Measurements from ENCODE around the gene MRPL10.

MRPL10 gene

GRCh38 chr17:47840742-47841487, 9.6 kb upstream of the MRPL10 start, which contains the start of gene SCRN2:
Gene SCRN2 (minus strand): TSS chr17:47841273. CDS start chr17:47840843, 430 bp downstream.
- in situ Hi-C loops (cut with HindIII; ENCODE audit: low sequenced_read_pairs) = no loop called here

GRCh38 chr17:47840001-47840741, 8.8 kb upstream of the MRPL10 start:
- in situ Hi-C loops (cut with HindIII; ENCODE audit: low sequenced_read_pairs) = no loop called here

- in situ Hi-C loops (cut with HindIII; ENCODE audit: low sequenced_read_pairs) = no loop called here
Measured at GRCh38 chr17:47839071-47839470, 7.7 kb upstream of the MRPL10 start.

GRCh38 chr17:47838636-47839035, 7.3 kb upstream of the MRPL10 start:
- in situ Hi-C loops (cut with HindIII; ENCODE audit: low sequenced_read_pairs) = no loop called here

GRCh38 chr17:47837401-47838039, 6.2 kb upstream of the MRPL10 start:
- in situ Hi-C loops (cut with HindIII; ENCODE audit: low sequenced_read_pairs) = no loop called here

- in situ Hi-C loops (cut with HindIII; ENCODE audit: low sequenced_read_pairs) = no loop called here
Measured at GRCh38 chr17:47836601-47837000, 5.3 kb upstream of the MRPL10 start.

GRCh38 chr17:47834756-47835155, 3.4 kb upstream of the MRPL10 start:
- in situ Hi-C loops (cut with HindIII; ENCODE audit: low sequenced_read_pairs) = no loop called here

- in situ Hi-C loops (cut with HindIII; ENCODE audit: low sequenced_read_pairs) = no loop called here
Measured at GRCh38 chr17:47831934-47832327, 590 bp upstream of the MRPL10 start.

- in situ Hi-C loops (cut with HindIII; ENCODE audit: low sequenced_read_pairs) = no loop called here
Measured at GRCh38 chr17:47830396-47831002, 842 bp downstream of the MRPL10 start.

- in situ Hi-C loops (cut with HindIII; ENCODE audit: low sequenced_read_pairs) = no loop called here
Measured at GRCh38 chr17:47829870-47830269, 1.5 kb downstream of the MRPL10 start.

- in situ Hi-C loops (cut with HindIII; ENCODE audit: low sequenced_read_pairs) = loop anchor here (5.0 kb wide), 1 partner anchor 86 kb away; no protein-coding TSS in a partner anchor
Measured at GRCh38 chr17:47823519-47823918, 7.8 kb downstream of the MRPL10 start.

- in situ Hi-C loops (cut with HindIII; ENCODE audit: low sequenced_read_pairs) = loop anchor here (5.0 kb wide), 1 partner anchor 85 kb away; no protein-coding TSS in a partner anchor
Measured at GRCh38 chr17:47822785-47823184, 8.6 kb downstream of the MRPL10 start.

- in situ Hi-C loops (cut with HindIII; ENCODE audit: low sequenced_read_pairs) = loop anchor here (5.0 kb wide), 1 partner anchor 84 kb away; no protein-coding TSS in a partner anchor
Measured at GRCh38 chr17:47821424-47822391, 9.6 kb downstream of the MRPL10 start, which contains the start of gene OSBPL7. Gene OSBPL7 (minus strand): TSS chr17:47821794. CDS start chr17:47820278, 1,516 bp downstream.

- in situ Hi-C loops (cut with HindIII; ENCODE audit: low sequenced_read_pairs) = loop anchor here (5.0 kb wide), 1 partner anchor 84 kb away; no protein-coding TSS in a partner anchor
Measured at GRCh38 chr17:47821031-47821423, 10.3 kb downstream of the MRPL10 start.

- in situ Hi-C loops (cut with HindIII; ENCODE audit: low sequenced_read_pairs) = loop anchor here (5.0 kb wide), 1 partner anchor 83 kb away; no protein-coding TSS in a partner anchor
Measured at GRCh38 chr17:47820033-47820789, 11.1 kb downstream of the MRPL10 start.

- in situ Hi-C loops (cut with HindIII; ENCODE audit: low sequenced_read_pairs) = no loop called here
Measured at GRCh38 chr17:47819475-47819874, 11.9 kb downstream of the MRPL10 start.

GRCh38 chr17:47818002-47818695, 13.2 kb downstream of the MRPL10 start:
- in situ Hi-C loops (cut with HindIII; ENCODE audit: low sequenced_read_pairs) = no loop called here

GRCh38 chr17:47816947-47817346, 14.4 kb downstream of the MRPL10 start:
- in situ Hi-C loops (cut with HindIII; ENCODE audit: low sequenced_read_pairs) = no loop called here

All from endothelial cell of hepatic sinusoid (primary cell).